Non-pigmented ciliary epithelial cell (primary cell): ENCODE data around the gene GOLGA1.

Experiments used
- DNase-seq: peaks from one replicate; pipeline ENCODE4 v3.0.0-alpha.2; 2010; ENCODE audit warnings: low read depth

GOLGA1 gene

GRCh38 chr9:124881138-124881743 lies 59.6 kb downstream of the GOLGA1 start:
- DNase-seq = no peak

GRCh38 chr9:124880501-124880900 lies 60.4 kb downstream of the GOLGA1 start:
- no peak for DNase-seq

GRCh38 chr9:124879226-124879625 lies 61.7 kb downstream of the GOLGA1 start:
- no peak for DNase-seq

GRCh38 chr9:124878518-124878917 lies 62.4 kb downstream of the GOLGA1 start:
- DNase-seq = no peak

- no peak for DNase-seq
Measured at GRCh38 chr9:124878021-124878420, 62.9 kb downstream of the GOLGA1 start.

GRCh38 chr9:124877021-124877782 lies 63.7 kb downstream of the GOLGA1 start:
- no peak for DNase-seq

GRCh38 chr9:124875501-124875900 lies 65.4 kb downstream of the GOLGA1 start:
- DNase-seq = no peak

GRCh38 chr9:124873664-124874063 lies 67.2 kb downstream of the GOLGA1 start:
- DNase-seq = no peak

- DNase-seq = no peak
Measured at GRCh38 chr9:124871156-124871561, 69.7 kb downstream of the GOLGA1 start.

- no peak for DNase-seq
Measured at GRCh38 chr9:124870723-124871122, 70.2 kb downstream of the GOLGA1 start.

GRCh38 chr9:124869986-124870560 lies 70.8 kb downstream of the GOLGA1 start:
- DNase-seq = no peak

- DNase-seq = no peak
Measured at GRCh38 chr9:124869466-124869985, 71.4 kb downstream of the GOLGA1 start.

GRCh38 chr9:124868511-124869465 lies 72.1 kb downstream of the GOLGA1 start:
- no peak for DNase-seq

- DNase-seq = no peak
Measured at GRCh38 chr9:124863371-124863871, 77.5 kb downstream of the GOLGA1 start.

GRCh38 chr9:124861342-124862229 lies 79.3 kb downstream of the GOLGA1 start, which contains the start of the genes ARPC5L and RPL35:
ARPC5L (plus strand) TSS chr9:124862130; CDS start chr9:124869291, 7,161 bp downstream.
RPL35 (minus strand) TSS chr9:124861957; CDS start chr9:124861912, 45 bp downstream.
- DNase-seq = no peak

- no peak for DNase-seq
Measured at GRCh38 chr9:124860582-124861341, 80.1 kb downstream of the GOLGA1 start.

- DNase-seq = no peak
Measured at GRCh38 chr9:124859803-124860581, 80.9 kb downstream of the GOLGA1 start.

- no peak for DNase-seq
Measured at GRCh38 chr9:124858330-124859046, 82.4 kb downstream of the GOLGA1 start.
